Measurements from ENCODE around the gene ZNF827.

Gene ZNF827

DNA sequence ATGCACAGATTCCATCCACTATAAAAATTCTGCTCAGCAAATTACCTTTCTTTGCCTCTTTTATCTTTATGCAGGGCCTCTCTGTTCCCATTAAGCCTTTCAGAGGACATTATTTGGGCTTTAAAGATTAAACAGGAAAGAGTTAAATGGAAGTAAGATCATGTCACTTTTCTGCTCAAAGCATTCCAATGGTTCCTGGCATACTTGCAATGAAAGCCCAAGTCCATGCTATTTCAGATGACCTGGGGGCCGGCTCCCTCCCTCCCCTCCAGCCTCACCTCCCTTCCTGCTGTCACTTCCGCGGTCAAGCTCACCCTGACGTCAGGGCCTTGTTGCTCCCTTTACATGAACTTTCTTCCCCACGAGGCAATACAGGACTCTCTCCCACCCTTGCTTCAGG lies 133.1 kb downstream of the ZNF827 start:
- Histone ChIP-seq H3K4me1 (ENCODE audit: control insufficient read depth, low read length) (no peaks in the 10 kb centered on the region), H3K36me3 (ENCODE audit: control insufficient read depth, low read length) (peaks cover 28% of the 10 kb centered on the region), H4K20me1 (ENCODE audit: control insufficient read depth, insufficient read depth, low read depth, low read length) (no peaks in the 10 kb centered on the region), H3K4me2 (ENCODE audit: low read length) (no peak overlapping the region), H3F3A (ENCODE audit: control insufficient read depth, insufficient read depth) (0 out of 2 replicates have a peak, but pooled peaks cover 2% of the 10 kb centered on the region), H3K27me3 (ENCODE audit: control insufficient read depth, low read length) (no peaks in the 10 kb centered on the region), H3K9me2 (replicated peaks; ENCODE audit: control insufficient read depth, low read length) (no peaks in the 10 kb centered on the region), H3K9me3 (ENCODE audit: control insufficient read depth, insufficient read depth, low read length) (peaks cover 7% of the 10 kb centered on the region; the same call in 1 of the 2 replicates), H3K79me2 (ENCODE audit: control insufficient read depth, low read length) (no peaks in the 10 kb centered on the region), H3K4me3 (ENCODE audit: low read length) (no peak overlapping the region), H3K27ac (ENCODE audit: low read depth, low read length) (no peak overlapping the region)
- TF ChIP-seq, protein P1, sequence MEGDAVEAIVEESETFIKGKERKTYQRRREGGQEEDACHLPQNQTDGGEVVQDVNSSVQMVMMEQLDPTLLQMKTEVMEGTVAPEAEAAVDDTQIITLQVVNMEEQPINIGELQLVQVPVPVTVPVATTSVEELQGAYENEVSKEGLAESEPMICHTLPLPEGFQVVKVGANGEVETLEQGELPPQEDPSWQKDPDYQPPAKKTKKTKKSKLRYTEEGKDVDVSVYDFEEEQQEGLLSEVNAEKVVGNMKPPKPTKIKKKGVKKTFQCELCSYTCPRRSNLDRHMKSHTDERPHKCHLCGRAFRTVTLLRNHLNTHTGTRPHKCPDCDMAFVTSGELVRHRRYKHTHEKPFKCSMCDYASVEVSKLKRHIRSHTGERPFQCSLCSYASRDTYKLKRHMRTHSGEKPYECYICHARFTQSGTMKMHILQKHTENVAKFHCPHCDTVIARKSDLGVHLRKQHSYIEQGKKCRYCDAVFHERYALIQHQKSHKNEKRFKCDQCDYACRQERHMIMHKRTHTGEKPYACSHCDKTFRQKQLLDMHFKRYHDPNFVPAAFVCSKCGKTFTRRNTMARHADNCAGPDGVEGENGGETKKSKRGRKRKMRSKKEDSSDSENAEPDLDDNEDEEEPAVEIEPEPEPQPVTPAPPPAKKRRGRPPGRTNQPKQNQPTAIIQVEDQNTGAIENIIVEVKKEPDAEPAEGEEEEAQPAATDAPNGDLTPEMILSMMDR (IDR thresholded peaks at IDR 0.05; ENCODE audit: low read depth, low read length, poor library complexity, severe bottlenecking), result no peak
- TF ChIP-seq EZH2phosphoT487 (IDR thresholded peaks at IDR 0.05; ENCODE audit: borderline replicate concordance, low read length), result no peak

DNA sequence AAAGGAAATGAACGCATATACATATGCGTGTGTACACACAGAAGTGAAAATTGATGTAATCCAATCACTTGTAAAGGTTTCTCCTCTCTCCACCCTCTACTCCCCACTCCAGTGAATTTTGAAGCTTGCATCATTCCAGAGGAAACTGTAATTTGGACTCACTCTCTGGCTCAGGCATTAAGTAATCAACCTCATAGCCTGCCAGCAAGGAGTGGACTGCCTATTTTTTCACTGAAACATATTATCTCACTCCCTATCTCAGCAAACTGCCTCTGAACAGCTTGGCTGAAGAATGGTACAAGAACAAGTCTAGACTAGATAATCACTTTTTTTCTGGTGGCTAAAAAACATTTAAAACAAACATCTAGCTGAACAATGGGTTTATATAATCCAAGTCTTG lies 134.5 kb downstream of the ZNF827 start:
- peaks cover 23% of the 10 kb centered on the region for H3K36me3 ChIP-seq (ENCODE audit: control insufficient read depth, low read length)
- H3K9me2 ChIP-seq (replicated peaks; ENCODE audit: control insufficient read depth, low read length), result no peaks in the 10 kb centered on the region
- H3F3A ChIP-seq (ENCODE audit: control insufficient read depth, insufficient read depth), result 0 out of 2 replicates have a peak, but pooled peaks cover 2% of the 10 kb centered on the region
- H3K27me3 ChIP-seq (ENCODE audit: control insufficient read depth, low read length), result no peaks in the 10 kb centered on the region
- no peak overlapping the region for H3K27ac ChIP-seq (ENCODE audit: low read depth, low read length)
- H3K4me1 ChIP-seq (ENCODE audit: control insufficient read depth, low read length), result no peaks in the 10 kb centered on the region
- H3K79me2 ChIP-seq (ENCODE audit: control insufficient read depth, low read length), result no peaks in the 10 kb centered on the region
- no peak overlapping the region for H3K4me3 ChIP-seq (ENCODE audit: low read length)
- H3K4me2 ChIP-seq (ENCODE audit: low read length), result no peak overlapping the region
- H3K9me3 ChIP-seq (ENCODE audit: control insufficient read depth, insufficient read depth, low read length), result no peaks in the 10 kb centered on the region
- H4K20me1 ChIP-seq (ENCODE audit: control insufficient read depth, insufficient read depth, low read depth, low read length), result no peaks in the 10 kb centered on the region
- no peak for TF ChIP-seq EZH2phosphoT487 (IDR thresholded peaks at IDR 0.05; ENCODE audit: borderline replicate concordance, low read length)
- TF ChIP-seq, protein P1 (IDR thresholded peaks at IDR 0.05; ENCODE audit: low read depth, low read length, poor library complexity, severe bottlenecking), result no peak

DNA sequence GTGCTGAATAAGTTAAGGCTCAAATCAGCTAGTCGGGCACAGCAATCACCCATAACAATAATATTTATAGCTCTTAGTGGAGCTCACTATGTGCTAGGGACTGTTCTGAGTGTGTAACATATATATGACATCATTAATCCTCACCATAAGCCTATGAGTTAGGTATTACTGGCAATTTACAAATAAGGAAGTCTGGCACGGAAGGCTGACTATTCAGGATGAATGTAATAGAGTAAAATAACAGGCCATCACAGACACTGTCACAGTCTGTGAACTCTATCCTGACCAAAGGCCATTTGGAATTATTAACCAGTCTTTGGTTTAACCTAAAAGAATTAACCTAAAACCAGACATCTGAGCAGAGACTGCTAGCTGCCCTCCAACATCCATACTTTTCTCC lies 139.4 kb downstream of the ZNF827 start:
- Histone ChIP-seq H4K20me1 (ENCODE audit: control insufficient read depth, insufficient read depth, low read depth, low read length) (no peaks in the 10 kb centered on the region), H3K36me3 (ENCODE audit: control insufficient read depth, low read length) (peaks cover 23% of the 10 kb centered on the region), H3K27me3 (ENCODE audit: control insufficient read depth, low read length) (no peaks in the 10 kb centered on the region)

More for the DNA sequence above, 139.4 kb downstream of the ZNF827 start:
- no peaks in the 10 kb centered on the region for H3K4me1 ChIP-seq (ENCODE audit: control insufficient read depth, low read length)
- no peaks in the 10 kb centered on the region for H3K9me3 ChIP-seq (ENCODE audit: control insufficient read depth, insufficient read depth, low read length)
- no peaks in the 10 kb centered on the region for H3F3A ChIP-seq (ENCODE audit: control insufficient read depth, insufficient read depth)
- H3K4me2 ChIP-seq (ENCODE audit: low read length), result no peak overlapping the region
- H3K4me3 ChIP-seq (ENCODE audit: low read length), result no peak overlapping the region
- no peaks in the 10 kb centered on the region for H3K9me2 ChIP-seq (replicated peaks; ENCODE audit: control insufficient read depth, low read length)
- H3K79me2 ChIP-seq (ENCODE audit: control insufficient read depth, low read length), result no peaks in the 10 kb centered on the region
- no peak overlapping the region for H3K27ac ChIP-seq (ENCODE audit: low read depth, low read length)
- TF ChIP-seq, protein P1 (IDR thresholded peaks at IDR 0.05; ENCODE audit: low read depth, low read length, poor library complexity, severe bottlenecking), result no peak
- no peak for TF ChIP-seq EZH2phosphoT487 (IDR thresholded peaks at IDR 0.05; ENCODE audit: borderline replicate concordance, low read length)
